RPMI7951 (cell line): ENCODE results near the gene EMILIN1. TPM values are rescaled to one million over a fixed set of nuclear protein-coding genes. Genes with fewer than 3 reads are reported as not detected.
A peak's percentile ranks its signal among the peaks of the same experiment; 100 is the strongest.
"Not testable (repeated sequence)": the region's sequence is repeated elsewhere in the genome, so short reads cannot be mapped to it uniquely, and the experiment has no call there.

Experiments
- DNase-seq: peaks from one replicate; pipeline ENCODE4 v3.0.0-alpha.2; 2012; ENCODE audit warnings: low read depth
- total RNA-seq: library from RNA; depleted of rRNA; stranded (reverse); fragments of >200 nt; shearing (Covaris generic); gene quantifications from 2 replicates; pipeline ENCODE4 v1.2.3, GENCODE V29; 2014

The EMILIN1 gene
- total RNA-seq, 1 experiment from 2014 or later = 27.6 TPM

GRCh38 chr2:27053776-27054175, 24.6 kb upstream of the EMILIN1 start:
- no peak for DNase-seq

DNA sequence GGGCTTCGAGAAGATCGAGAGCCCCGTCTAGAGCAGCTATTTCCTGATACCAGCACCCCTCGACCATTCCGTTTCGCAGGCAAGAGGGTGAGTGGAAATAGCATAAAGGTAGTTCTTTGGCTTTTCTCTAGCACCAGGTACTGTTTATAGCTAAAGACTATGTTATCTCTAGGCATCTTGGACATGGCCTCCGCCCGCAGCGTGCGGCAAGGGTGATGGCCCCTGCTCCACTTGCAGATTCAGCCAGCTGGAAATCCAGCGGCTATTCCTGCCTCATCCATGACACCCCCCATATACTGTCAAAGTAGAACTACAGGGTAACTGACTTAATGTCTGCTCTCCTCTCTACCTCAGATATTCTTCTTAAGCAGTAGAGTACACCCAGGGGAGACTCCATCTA, 23.7 kb upstream of the EMILIN1 start:
- DNase-seq = no peak

DNA sequence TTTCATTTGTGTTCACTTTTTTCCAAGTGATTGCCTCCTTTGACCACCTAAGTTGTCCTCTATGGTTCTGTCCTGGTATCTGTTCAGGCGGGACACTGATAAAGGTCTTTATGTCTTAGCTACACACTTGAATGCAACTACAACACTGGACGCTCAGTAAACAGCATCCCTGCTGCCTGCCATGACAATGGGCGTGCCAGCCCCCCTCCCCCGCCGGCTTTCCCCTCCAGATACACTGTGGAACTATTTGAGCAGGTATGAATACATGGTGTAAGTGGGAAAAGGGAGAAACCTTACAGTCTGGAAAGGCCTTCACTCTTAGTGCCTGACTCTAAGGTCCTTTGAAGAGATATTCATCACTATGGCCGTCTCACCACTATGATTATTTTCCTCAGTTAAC, 21.2 kb upstream of the EMILIN1 start:
- DNase-seq = no peak

GRCh38 chr2:27058210-27058609, 20.2 kb upstream of the EMILIN1 start:
- DNase-seq = no peak

DNA sequence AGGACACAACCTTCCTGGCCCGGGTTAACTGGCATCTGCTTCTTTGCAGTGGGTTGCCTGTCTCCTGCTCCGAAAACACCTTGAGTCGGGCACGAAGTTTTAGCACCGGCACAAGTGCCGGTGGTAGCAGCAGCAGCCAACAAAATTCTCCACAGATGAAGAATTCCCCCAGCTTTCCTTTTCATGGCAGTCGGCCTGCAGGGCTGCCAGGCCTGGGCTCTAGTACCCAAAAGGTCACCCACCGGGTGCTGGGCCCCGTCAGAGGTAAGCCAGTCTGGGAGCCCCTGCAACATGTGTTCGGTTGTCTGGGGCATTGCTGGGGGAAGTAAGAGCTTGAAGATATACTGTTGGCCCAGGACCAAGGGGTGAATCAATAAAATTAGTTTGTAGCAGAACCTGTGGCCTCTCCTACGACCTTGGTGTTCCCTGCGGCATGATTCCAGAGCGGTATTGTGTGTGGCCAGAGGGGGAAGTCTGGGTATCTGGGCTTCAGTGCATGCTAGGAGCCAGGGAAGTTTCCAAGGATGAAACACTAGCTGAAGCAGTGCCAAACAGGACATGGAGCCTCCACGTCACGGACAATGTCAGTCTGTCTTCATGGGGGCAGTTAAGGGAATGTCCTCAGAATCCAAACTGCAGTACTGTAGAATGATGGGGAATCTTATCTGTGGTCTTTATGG, 19.1 kb upstream of the EMILIN1 start:
- DNase-seq = no peak

DNA sequence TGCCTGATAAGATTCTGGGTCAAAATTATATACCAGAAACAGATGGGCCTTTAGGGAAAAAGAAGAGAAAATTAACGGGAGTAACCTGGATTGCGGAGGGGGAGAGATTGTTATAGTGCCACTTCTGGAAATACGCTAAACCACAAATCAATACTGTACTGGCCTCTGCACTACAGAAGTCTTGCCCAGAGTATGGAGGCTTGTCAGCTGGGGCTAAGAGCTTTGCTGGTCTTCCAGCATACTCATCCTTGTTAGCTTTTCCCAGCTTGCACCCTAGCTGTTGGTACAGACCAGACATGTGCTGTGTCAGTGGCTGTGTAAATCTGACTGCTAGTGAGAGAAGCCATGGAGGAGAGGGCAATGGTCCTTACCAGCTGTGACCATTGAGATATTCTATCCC, 18.1 kb upstream of the EMILIN1 start:
- no peak for DNase-seq

DNA sequence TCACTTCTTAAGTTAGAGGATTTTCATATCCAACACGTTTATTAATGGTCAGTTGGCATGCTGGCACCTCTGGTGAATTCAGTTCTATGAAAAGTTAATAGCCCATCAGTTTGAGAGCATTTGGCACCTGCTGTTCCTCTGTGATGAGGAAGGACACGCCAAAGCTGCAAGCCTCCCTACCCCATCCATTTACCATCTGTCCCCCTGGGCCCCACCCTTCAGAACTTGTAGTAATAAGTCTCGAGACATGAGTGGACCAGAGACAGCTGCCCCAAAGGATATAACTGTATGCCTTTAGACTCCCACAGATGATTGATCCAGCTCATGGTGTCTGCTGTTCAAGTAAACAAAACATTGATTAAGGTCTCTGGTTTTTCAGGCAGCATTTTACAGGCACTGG, 13.3 kb upstream of the EMILIN1 start:
- no peak for DNase-seq

- DNase-seq = no peak
Measured at GRCh38 chr2:27067385-27067784, 11.0 kb upstream of the EMILIN1 start.

DNA sequence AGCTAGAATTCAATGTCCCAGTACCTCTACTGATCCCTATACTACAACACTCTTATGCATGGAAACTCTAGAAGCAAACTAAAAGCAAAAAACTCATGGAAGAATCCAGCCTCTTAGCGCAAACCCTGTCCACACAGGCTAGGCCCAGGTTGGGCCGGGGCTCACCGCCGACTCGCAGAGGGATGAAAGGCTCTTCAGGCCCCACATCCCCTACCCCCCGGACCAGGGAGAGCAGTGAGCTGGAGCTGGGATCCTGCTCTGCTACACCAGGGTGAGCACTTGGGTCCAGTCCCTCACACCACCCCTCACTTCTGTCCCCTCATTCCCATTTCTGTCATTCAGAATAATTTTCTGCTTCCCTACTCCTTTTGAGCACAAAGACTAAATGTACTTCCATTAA, 9.0 kb upstream of the EMILIN1 start:
- no peak for DNase-seq

- no peak for DNase-seq
Measured at GRCh38 chr2:27069961-27070618, 8.3 kb upstream of the EMILIN1 start.

- no peak for DNase-seq
Measured at GRCh38 chr2:27070653-27071276, 7.7 kb upstream of the EMILIN1 start.

GRCh38 chr2:27071277-27071989, 7.0 kb upstream of the EMILIN1 start, which contains the start of gene OST4:
Gene OST4 (minus strand): TSS chr2:27071654.
- peak; percentile 93 for DNase-seq

- DNase-seq = peak; percentile 32
Measured at GRCh38 chr2:27071990-27072830, 6.2 kb upstream of the EMILIN1 start.

DNA sequence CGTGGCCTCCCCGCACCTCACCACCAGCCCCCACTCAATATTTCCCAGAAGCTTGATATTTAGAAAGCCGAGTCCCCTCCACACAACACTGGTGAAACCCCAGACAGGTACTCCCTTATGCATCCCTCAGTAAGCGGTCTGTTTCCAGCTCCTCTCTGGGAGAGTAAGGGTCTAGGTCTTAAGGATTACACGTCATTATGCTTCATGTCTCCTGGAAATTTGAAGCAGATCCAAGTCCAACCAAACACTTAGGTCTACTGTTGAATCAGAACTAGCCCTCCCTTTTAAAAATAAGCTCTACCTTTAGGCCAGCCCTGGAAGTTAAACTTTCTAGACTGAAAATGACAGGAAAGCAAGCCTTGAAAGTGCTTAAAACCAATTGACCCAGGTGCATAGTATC, 5.5 kb upstream of the EMILIN1 start:
- no peak for DNase-seq

DNA sequence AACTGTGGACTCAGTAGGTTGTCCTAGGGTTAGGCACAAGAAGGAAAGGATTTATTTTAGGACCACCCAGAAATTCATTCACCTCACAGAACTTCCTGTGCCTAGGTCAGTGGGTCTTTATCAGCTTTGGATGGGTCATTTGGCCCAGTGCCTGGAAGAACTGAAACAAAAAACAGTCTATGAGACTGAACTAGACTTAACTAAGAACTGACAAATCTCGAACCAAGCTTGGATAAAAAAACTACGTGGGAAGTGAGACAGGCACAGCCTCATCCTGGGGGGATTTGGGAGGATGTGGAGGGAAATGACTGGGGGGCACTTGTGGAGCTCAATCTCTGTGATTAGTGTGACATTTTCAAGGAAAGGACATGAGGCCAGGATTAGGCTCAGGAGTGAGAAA, 4.6 kb upstream of the EMILIN1 start:
- DNase-seq = no peak

- peak; percentile 56 for DNase-seq
Measured at GRCh38 chr2:27074738-27075565, 3.5 kb upstream of the EMILIN1 start.

DNA sequence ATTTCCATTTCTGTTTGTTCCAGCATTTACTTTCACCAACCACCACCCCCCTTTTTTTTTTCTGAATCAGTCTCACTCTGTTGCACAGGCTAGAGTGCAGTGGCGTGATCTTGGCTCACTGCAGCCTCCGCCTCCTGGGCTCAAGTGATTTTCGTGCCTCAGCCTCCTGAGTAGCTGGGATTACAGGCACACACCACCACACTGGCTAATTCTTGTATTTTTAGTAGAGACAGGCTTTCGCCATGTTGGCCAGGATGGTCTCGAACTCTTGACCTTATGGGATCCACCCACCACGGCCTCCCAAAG, 2.9 kb upstream of the EMILIN1 start:
- not testable (repeated sequence) for DNase-seq

GRCh38 chr2:27076323-27076722, 2.1 kb upstream of the EMILIN1 start:
- no peak for DNase-seq

- DNase-seq = no peak
Measured at GRCh38 chr2:27077231-27077630, 1.2 kb upstream of the EMILIN1 start.

DNA sequence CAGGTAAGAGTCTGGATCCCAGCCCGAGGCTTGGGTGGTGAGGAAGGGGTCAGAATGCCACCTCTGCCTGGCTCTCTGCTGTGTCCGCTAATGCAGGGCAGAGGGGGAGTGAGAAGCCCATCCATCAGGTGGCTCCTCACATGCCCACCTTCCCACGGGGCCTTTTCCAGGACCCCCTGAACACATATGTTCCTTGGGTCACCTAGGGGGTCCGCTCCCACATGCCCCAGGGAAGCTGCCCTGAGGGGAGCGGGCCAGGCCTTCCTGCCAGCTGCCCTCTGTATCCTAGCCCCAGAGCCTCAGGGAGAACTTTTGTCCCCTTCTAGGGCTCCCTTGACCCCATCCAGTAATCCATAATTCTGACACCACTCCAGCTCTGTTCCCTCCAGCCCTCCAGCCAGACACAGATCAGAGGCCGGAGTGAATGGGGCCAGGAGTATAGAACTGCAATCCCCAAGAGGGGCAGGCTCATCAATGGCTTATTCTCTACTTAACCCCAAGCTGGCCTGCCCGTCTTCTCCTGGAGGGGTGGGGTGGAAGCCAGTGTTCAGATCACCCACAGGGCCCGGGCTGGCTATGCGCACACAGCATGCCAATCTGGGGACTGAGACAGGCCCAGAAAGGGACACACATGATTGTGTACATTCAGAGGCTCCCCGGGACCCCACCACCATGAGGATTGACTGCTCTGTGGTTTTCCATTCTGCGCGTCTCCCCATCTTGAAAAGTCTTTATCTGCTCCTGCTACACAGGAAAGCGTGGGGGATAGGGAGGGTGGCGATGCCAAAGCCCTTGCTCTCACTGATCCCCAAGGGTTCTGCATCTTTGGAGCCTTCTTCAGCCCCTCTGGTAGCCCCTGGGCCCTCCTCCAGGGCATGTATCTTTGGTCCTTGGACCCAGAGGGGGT, 1.1 kb downstream of the EMILIN1 start:
- DNase-seq = no peak
